GM19099 (cell line): ENCODE data around the gene ALDH18A1.

Experiments
- POLR2A ChIP-seq: IDR thresholded peaks from 3 replicates; pipeline ENCODE4 v1.6.1; 2011; ENCODE audit warnings: low read depth; ENCODE audit not compliant: insufficient read length; ENCODE audit errors: extremely low read depth

ALDH18A1 gene

DNA sequence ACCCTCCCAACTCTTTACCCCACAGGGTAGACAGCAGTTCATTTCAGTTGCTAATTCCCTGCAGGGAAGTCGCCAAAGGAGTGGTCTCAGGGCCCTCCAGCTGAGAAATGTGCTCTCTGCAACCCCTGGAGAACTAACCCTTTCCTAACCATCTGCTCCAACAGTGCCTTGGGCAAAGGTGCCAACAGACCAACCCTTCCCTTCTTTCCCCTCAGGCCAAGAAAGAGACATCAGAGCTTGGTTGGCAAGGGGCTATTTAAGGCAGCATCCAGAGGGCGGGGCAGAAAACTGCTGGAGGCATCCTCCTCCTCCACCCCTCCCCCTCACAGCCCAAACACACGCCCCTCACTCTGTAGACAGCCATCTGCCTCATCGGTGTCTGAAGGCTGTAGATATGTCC lies 97.0 kb downstream of the ALDH18A1 start:
- no peak for TF ChIP-seq POLR2A

DNA sequence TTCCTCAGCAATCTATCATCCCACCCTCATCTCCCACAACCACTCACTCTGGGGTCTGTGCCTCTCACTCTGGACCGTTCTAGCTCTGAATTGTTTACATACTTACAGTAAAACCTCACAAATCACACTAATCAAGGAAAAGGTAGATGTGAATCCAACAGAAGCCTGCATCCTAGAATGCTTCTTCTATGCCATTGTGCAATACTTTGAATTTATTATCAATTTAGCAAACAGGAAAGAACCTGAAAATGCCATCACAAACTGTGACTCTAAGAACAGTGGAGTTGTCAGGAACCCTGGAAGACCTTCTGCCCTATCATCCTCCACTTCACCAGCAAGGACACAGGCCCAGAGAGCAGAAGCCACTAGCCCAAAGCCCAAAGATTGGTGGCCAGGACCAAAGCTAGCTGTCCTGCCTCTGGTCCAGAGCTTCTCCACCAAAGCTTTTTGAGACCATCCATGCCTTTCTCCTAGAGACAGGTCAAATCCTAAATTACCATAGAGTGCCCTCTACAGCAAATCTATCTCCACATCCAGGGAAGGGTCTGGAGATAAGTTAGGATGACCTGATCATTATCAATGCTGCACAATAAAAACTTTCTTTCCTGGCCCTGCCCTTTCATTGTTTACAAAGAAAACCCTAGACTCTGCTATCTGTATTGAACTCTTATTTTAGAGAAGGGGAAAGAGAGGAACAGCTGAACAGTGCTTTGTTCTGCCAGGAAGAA lies 97.8 kb downstream of the ALDH18A1 start:
- no peak for TF ChIP-seq POLR2A

DNA sequence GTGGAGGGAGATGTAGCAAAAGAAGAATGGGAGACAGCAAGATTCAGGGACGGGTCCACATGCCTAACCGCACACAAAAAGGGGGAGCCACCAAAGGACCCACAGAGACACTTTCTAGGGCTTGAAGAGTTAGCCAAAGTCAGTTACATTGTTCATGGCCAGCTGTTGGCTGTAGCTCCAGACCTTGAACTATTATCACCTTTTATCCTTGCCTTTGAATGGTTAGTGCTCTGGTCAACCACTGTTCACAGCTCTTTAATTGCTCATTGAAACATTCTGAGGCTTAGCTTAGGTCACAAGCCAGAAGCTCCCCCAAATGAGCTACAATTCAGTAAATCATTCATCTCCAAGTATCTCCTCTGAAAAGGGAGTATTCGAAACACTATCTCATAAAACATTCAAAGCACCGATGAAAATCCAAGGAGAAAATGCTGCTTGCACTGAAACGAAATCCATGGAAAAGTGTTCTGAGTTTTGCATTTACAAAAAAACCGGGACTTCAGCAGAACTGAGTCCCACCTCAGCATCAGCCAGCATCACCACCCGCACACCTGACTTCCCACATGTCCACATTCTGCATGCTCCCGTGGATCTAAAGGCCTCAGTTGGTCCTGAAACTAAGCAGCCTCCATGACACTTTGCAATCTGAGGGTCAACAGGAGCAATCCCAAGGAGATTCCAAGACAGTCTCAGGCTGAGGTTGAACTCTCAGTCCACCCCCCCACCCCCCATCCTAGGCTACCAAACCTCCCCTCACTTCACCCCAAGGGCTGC lies 99.3 kb downstream of the ALDH18A1 start:
- no peak for TF ChIP-seq POLR2A
